ENCODE data around the gene INKA2.

Gene INKA2

GRCh38 chr1:111733183-111733991 is 5.8 kb downstream of the INKA2 start:
- DNase-seq: peak in 23 of 56 donors; percentile 25 to 69 (median 41)

GRCh38 chr1:111732718-111733117 is 6.5 kb downstream of the INKA2 start:
- DNase-seq: no peak

DNA sequence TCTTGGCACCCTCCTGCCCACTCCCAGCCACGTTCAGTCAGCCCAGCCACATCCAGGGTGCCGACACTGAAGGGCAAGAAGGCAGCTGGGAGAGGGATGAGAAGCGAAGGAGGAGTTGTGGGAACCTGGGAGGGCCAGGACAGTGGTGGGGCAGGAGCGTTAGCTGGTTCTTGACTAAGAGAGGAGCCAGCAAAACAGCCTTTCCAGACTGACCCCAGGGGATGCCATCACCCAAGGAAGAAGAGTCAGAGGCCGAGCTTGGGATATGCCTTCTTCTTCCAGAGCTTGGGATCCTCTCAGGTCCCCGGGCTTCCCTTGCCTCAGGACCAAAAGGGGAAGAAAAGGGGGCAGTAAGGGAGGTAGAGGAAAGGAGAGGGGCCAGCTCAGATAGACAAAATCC is 7.2 kb downstream of the INKA2 start:
- DNase-seq: no peak

DNA sequence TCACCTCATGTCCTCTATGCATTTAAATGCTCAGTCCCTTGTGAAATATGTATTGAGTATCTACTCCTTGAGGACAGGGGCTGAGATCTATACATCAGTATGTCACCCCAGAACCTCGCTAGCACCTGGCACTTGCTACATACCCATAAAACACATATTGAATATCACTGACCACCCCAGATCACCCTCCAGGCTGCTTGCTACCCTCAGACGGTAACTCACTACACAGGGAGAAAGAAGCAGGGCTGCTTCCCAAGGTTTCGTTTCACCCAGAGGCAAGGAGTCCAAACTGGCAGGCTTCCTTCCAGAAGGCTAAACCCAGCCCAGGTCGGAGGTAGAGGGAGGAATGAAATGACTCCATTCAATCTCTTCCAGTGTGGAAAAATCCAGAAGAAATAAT is 8.5 kb downstream of the INKA2 start:
- no peak for DNase-seq

DNA sequence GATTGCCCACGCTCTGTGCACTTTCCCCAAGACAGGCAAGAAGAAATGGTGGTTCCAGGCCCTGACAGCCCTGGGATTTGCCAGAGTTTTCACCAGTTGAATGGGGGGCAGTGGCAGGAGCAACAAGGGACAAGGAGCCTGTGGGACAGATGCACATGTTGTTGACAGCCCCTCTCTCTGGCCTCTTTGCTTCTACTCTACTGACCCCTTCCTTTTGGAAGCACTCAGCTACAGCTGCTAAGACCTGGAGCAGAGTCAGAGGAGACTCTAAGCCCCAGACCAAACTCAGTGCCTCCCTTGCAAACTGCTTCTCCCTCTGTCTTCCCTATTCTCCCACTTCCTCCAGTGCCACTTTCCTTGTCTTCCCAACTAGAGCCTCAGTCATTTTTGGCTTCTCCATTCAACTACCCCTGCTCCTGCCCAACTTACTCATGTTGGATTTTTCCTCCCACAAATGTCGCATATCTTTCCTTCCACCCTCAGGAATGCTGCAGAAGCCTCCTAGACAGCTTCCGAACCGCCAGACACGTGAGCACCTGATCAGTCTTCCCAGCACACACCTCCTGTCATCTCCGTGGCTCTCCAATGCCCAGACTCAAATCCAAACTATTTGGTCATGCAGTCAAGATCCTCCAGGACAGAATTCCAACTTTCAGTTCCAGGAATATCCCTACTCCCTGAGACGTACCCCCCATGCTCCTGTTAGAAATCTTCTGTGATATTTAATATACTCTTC is 9.1 kb downstream of the INKA2 start:
- no peak for DNase-seq

- DNase-seq: peak in 7 of 56 donors; percentile 14 to 47 (median 28)
Observed at GRCh38 chr1:111729271-111729921, 9.8 kb downstream of the INKA2 start.

DNA sequence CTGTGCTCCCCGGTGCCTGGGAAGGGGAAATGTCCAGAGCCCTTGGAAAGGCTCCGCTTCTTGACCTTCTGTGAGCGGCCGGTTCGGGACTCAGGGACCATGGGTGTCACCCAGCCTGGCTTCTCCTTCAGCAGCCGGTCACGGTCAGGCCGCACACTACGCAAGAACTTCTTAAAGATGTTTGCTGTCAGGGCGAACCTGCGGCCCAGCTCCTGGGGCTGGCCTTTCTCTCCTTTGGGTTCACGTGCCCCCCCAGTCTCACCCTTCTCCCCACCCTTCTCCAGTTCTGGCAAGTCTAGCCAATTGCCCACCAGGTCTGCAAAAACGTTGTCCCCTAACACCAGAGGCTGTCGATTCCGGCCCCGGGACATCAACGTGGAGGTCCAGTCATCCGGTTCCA is 12.1 kb downstream of the INKA2 start:
- no peak for DNase-seq

GRCh38 chr1:111725192-111725591 is 14.0 kb downstream of the INKA2 start:
- DNase-seq: peak in 10 of 56 donors; percentile 26 to 51 (median 38)

- no peak for DNase-seq
Observed at GRCh38 chr1:111723871-111724270, 15.3 kb downstream of the INKA2 start.

GRCh38 chr1:111723091-111723806 is 15.9 kb downstream of the INKA2 start:
- DNase-seq: no peak

DNA sequence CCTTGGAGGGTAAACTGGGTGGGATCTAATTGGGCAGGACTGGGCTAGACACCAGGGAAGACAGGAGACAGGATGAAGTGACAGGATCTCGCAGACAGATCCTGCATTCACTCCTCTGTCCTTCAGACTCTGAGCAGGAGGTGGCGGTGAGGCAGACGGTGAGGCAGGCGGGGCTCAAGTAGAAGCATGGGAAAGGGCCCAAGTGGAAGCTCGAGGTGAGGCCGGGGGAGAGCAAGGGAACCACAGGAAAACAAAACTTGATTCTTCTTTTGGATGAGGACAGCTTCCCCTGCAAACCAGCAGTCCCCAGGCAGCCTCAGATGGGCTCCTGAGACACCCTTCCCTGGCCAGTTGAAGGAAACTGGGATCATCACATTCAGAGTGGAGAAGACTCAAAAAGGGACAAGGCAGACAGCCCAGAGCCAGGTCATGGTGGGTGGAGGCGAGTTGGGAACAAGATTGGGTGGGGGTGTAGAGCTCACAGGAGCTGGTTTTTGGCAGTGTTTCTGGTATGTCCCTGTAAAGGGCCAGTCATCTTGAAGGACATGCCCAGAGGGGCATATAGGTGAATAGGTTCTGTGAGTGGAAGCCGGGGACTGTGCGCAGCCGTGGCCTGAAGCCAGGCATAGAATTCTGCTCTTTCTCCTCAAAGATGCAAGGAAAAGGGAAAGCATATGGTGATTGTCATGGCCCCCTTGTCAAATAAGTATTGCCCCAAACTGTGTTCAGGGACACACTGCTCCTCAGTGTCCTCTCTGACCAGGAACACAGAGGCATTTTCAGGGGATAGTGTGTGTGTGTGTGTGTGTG is 18.0 kb downstream of the INKA2 start:
- no peak for DNase-seq

GRCh38 chr1:111720274-111720976 is 18.8 kb downstream of the INKA2 start:
- no peak for DNase-seq

- DNase-seq: no peak
Observed at GRCh38 chr1:111719674-111720132, 19.5 kb downstream of the INKA2 start.

GRCh38 chr1:111719135-111719534 is 20.1 kb downstream of the INKA2 start:
- no peak for DNase-seq

- no peak for DNase-seq
Observed at GRCh38 chr1:111717450-111717849, 21.7 kb downstream of the INKA2 start.

- no peak for DNase-seq
Observed at GRCh38 chr1:111716333-111716732, 22.9 kb downstream of the INKA2 start.

GRCh38 chr1:111709986-111710385 is 29.2 kb downstream of the INKA2 start:
- DNase-seq: no peak

GRCh38 chr1:111707906-111708305 is 31.3 kb downstream of the INKA2 start:
- no peak for DNase-seq

DNA sequence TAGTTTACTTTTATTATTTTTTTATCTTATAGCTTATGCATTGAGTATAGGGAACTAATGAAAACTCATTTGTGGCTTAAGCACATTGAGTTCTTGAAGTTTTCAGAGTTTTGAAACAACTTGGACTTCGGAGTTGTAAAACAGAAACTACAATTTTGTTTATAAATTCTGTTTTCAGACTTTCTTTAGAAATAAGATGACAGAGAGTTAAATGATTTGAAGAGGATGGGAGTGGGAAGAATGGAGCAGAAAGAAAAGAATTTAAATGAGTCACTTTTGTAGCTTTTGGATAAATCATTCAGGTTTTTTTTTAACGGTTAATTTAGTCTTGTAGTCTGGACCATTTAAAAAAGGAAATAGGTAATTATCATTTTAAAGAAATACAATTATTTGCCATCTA is 32.3 kb downstream of the INKA2 start:
- no peak for DNase-seq

GRCh38 chr1:111705841-111706240 is 33.4 kb downstream of the INKA2 start:
- DNase-seq: no peak
